Astrocyte (in vitro differentiated cells and primary cell): ENCODE data around the gene MUSK.

Experiments
- CTCF ChIP-seq: IDR thresholded peaks from 2 replicates; pipeline ENCODE4 v1.5.1; 2011; ENCODE audit warnings: low read depth, mild to moderate bottlenecking, inconsistent platforms, low read length, moderate library complexity; ENCODE audit not compliant: insufficient read depth
- EZH2 ChIP-seq: IDR thresholded peaks from 2 replicates; pipeline ENCODE4 v1.6.1; 2012; ENCODE audit warnings: mild to moderate bottlenecking, low read length, inconsistent platforms; ENCODE audit not compliant: insufficient read depth

DNA sequence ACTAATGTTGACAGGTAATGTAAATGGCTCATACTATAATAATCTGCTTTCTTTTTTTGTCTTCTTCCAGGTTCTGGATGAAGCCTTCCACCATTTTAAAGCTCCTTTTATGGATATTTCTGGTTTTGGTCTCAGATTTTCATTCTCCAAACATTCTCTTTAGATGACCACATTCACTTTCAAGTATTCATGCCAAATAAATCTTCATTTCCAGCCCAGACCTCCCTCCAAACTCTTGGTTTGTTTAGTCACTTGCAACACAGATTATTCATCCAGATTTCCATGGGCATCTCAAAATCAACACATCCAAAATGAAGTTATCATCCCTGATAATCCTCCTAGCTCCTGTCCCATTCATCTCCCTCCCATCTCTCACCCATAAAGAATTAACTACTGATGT is 48.8 kb upstream of the MUSK start:
- no peak for TF ChIP-seq EZH2
- no peak for TF ChIP-seq CTCF
